Epithelial cell of prostate (primary cell): Measurements from ENCODE around the gene BABAM1.
A peak's percentile ranks its signal among the peaks of the same experiment; 100 is the strongest.

Experiments
- DNase-seq: peaks from one replicate; pipeline ENCODE4 v3.0.0-alpha.2; 2011; ENCODE audit warnings: low read depth, low spot score
- H3K27ac ChIP-seq: fragments of 450-650 bp; 2 replicates; pipeline ENCODE4 v1.5.1; 2017; ENCODE audit warnings: mild to moderate bottlenecking

Gene BABAM1

GRCh38 chr19:17266975-17267788 is at the start of gene BABAM1:
TSS of gene BABAM1 (plus strand) at chr19:17267443. CDS start at chr19:17268807, 1,364 bp downstream.
- peak within 1 kb of the TSS; percentile 61 for H3K27ac ChIP-seq
- peak; percentile 97 for DNase-seq

- DNase-seq, result no peak
- no peak overlapping the region for H3K27ac ChIP-seq
Measured at GRCh38 chr19:17219286-17219685, 48.0 kb upstream of the BABAM1 start.

- no peak overlapping the region for H3K27ac ChIP-seq
- DNase-seq, result no peak
Measured at GRCh38 chr19:17220207-17220758, 47.0 kb upstream of the BABAM1 start.

GRCh38 chr19:17225053-17225452 is 42.2 kb upstream of the BABAM1 start:
- DNase-seq, result no peak
- H3K27ac ChIP-seq, result no peak overlapping the region

- H3K27ac ChIP-seq, result peak within 1 kb of the TSS; percentile 74
- DNase-seq, result peak; percentile 85
Measured at GRCh38 chr19:17226002-17226933, 41.0 kb upstream of the BABAM1 start, which contains the start of gene OCEL1. TSS of gene OCEL1 (plus strand) at chr19:17226226. CDS start at chr19:17226248, 22 bp downstream.

- H3K27ac ChIP-seq, result no peak overlapping the region
- DNase-seq, result no peak
Measured at GRCh38 chr19:17227798-17228367, 39.4 kb upstream of the BABAM1 start.

- no peak for DNase-seq
- no peak overlapping the region for H3K27ac ChIP-seq
Measured at GRCh38 chr19:17229890-17230289, 37.4 kb upstream of the BABAM1 start.

GRCh38 chr19:17232258-17232657 is 35.0 kb upstream of the BABAM1 start:
- DNase-seq, result no peak
- no peak overlapping the region for H3K27ac ChIP-seq

GRCh38 chr19:17234911-17235299 is 32.3 kb upstream of the BABAM1 start:
- peak overlapping the region; percentile 59 for H3K27ac ChIP-seq
- no peak for DNase-seq

GRCh38 chr19:17235300-17235970 is 31.8 kb upstream of the BABAM1 start:
- DNase-seq, result no peak
- H3K27ac ChIP-seq, result peak overlapping the region; percentile 59

GRCh38 chr19:17235971-17236777 is 31.1 kb upstream of the BABAM1 start:
- no peak for DNase-seq
- H3K27ac ChIP-seq, result peak overlapping the region; percentile 59

- no peak for DNase-seq
- peak overlapping the region; percentile 59 for H3K27ac ChIP-seq
Measured at GRCh38 chr19:17236811-17237543, 30.3 kb upstream of the BABAM1 start.

GRCh38 chr19:17237747-17238706 is 29.2 kb upstream of the BABAM1 start:
- H3K27ac ChIP-seq, result no peak overlapping the region
- no peak for DNase-seq

GRCh38 chr19:17240062-17240752 is 27.0 kb upstream of the BABAM1 start:
- no peak overlapping the region for H3K27ac ChIP-seq
- DNase-seq, result no peak

- no peak overlapping the region for H3K27ac ChIP-seq
- DNase-seq, result no peak
Measured at GRCh38 chr19:17240826-17241399, 26.3 kb upstream of the BABAM1 start.
